ENCODE data around the gene VANGL2. TPM values are rescaled to one million over a fixed set of nuclear protein-coding genes. Genes with fewer than 3 reads are reported as not detected.

The VANGL2 gene
- total RNA-seq, 1 donor from 2014 or later: 7.2 TPM

DNA sequence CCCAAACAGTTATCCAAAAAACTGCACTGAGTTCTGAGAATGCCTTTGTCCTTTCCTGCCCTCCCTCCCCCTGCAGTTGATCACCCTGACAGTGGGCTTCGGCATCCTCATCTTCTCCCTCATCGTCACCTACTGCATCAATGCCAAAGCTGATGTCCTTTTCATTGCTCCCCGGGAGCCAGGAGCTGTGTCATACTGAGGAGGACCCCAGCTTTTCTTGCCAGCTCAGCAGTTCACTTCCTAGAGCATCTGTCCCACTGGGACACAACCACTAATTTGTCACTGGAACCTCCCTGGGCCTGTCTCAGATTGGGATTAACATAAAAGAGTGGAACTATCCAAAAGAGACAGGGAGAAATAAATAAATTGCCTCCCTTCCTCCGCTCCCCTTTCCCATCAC lies 42.3 kb upstream of the VANGL2 start:
- TF ChIP-seq, protein P1, sequence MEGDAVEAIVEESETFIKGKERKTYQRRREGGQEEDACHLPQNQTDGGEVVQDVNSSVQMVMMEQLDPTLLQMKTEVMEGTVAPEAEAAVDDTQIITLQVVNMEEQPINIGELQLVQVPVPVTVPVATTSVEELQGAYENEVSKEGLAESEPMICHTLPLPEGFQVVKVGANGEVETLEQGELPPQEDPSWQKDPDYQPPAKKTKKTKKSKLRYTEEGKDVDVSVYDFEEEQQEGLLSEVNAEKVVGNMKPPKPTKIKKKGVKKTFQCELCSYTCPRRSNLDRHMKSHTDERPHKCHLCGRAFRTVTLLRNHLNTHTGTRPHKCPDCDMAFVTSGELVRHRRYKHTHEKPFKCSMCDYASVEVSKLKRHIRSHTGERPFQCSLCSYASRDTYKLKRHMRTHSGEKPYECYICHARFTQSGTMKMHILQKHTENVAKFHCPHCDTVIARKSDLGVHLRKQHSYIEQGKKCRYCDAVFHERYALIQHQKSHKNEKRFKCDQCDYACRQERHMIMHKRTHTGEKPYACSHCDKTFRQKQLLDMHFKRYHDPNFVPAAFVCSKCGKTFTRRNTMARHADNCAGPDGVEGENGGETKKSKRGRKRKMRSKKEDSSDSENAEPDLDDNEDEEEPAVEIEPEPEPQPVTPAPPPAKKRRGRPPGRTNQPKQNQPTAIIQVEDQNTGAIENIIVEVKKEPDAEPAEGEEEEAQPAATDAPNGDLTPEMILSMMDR (conservative IDR thresholded peaks at IDR 0.05; ENCODE audit: low read depth, low read length): no peak
- no peak overlapping the region for H3K4me3 ChIP-seq (ENCODE audit: low read depth, low read length)
- no peak for DNase-seq (ENCODE audit: low read depth)

DNA sequence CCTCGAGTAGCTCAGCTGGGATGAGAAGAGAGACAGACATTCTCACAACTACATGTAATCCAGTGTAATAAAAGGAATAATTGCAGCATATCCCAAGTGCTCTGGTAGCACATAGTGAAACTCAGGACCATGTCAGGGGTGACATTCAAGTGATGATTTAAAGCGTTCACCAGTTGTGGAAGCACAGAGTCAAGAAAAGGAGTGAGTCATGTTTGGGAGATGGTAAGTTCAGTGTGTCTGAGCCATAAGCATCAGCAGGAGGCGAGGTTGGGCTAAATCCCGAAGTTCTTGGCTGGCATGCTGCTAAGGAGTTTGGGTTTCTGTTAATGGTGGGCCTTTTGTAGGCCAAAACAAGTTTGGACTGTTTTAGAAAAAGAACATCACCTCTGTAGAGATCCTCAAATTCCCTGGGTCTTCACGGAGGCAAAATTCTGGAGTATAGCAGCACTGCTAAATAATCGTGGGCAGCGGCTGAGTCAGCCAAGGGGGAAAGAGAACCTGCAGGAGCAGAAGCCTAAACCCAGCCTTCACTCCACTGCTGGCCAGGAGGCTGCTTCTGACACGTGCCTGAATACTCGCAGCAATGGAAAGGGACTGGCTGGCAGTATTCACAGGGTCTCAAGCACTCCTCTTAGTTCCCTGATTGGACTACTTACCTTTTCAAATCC lies 40.7 kb upstream of the VANGL2 start:
- no peak for DNase-seq (ENCODE audit: low read depth)
- no peak overlapping the region for H3K4me3 ChIP-seq (ENCODE audit: low read depth, low read length)
- TF ChIP-seq, protein P1 (conservative IDR thresholded peaks at IDR 0.05; ENCODE audit: low read depth, low read length): no peak

DNA sequence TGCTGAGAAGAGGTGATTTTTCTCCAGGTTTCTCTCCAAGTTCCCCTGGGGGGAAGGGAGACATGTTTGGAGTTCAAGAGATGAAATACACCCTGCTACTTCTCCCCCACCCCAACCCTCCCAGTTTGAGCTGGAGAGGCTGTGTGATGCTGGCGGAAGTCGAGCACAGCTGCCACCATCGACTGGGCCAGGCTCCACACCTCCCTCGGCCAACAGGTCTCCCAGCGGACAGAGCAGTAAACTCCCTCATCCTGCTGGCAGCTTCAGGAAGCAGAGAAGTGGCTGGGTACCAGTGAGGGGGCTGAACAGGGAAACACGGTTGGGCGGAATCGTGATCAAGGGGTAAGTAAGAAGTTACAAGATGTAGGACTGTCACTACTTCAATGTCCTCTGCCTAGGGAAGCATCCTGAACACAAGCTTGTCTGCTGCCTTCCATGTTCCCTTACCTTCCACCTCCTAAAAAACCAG lies 40.1 kb upstream of the VANGL2 start:
- TF ChIP-seq, protein P1 (conservative IDR thresholded peaks at IDR 0.05; ENCODE audit: low read depth, low read length): no peak
- H3K4me3 ChIP-seq (ENCODE audit: low read depth, low read length): no peak overlapping the region
- no peak for DNase-seq (ENCODE audit: low read depth)

DNA sequence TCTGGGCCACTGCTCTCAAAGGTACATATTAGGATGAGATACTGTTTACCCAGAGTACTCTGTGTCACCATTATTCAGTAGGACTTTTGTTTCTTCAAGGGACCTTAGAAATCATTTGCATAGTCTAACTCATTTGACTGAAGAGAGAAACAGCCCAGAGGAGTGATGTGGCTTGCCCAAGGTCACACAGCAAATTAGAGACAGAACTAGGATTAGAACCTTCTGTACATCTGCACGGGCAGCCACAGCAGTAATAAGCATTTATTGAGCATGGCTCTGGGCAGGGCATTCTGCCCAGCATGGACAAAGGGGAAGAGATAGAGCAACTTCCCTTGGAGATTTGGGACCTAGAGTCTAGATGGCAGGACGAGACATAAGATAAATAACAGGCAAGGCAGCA lies 39.2 kb upstream of the VANGL2 start:
- H3K4me3 ChIP-seq (ENCODE audit: low read depth, low read length): no peak overlapping the region
- DNase-seq (ENCODE audit: low read depth): no peak
- TF ChIP-seq, protein P1 (conservative IDR thresholded peaks at IDR 0.05; ENCODE audit: low read depth, low read length): no peak

GRCh38 chr1:160361814-160362167 lies 38.6 kb upstream of the VANGL2 start:
- DNase-seq (ENCODE audit: low read depth): no peak
- H3K4me3 ChIP-seq (ENCODE audit: low read depth, low read length): no peak overlapping the region
- TF ChIP-seq, protein P1 (conservative IDR thresholded peaks at IDR 0.05; ENCODE audit: low read depth, low read length): no peak

DNA sequence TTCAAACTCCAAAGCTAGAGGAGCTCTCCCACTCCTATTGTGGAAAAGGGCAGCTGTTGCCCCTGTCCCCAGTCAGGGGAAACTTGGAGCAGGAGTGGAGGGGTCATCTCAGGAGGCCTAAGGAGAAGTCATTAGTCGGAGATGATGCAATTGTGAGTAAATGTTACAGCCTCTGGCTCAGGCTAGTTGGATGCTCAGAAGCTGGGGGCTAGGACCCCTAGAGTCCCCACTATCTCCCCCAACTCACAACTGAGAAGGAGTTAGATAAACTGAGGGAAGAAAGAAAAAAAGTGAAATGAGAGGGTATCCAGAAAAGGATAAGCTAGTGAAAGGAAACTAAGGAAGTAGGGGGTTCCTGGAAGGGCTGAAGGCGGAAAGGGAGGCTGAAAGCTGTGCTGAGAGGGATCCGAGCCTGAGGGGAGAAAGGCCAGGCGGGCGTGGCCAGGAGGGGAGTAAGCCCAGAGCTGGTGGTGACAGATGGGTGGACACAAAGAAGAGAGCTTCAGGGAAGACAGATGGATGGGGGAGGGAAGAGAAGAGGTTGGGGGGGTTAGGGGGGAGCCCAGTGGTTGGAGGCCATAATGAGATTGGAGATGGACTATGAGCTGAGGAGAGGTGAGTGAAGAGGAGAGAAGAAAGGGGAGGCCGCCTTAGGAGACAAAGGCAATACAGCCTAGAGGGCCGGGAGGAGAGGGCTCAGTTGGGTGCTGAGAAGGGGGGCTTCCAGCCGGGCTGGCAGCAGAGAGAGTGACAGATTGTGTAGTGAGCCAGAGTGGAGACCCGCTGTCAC lies 38.0 kb upstream of the VANGL2 start:
- no peak overlapping the region for H3K4me3 ChIP-seq (ENCODE audit: low read depth, low read length)
- TF ChIP-seq, protein P1 (conservative IDR thresholded peaks at IDR 0.05; ENCODE audit: low read depth, low read length): no peak
- no peak for DNase-seq (ENCODE audit: low read depth)
